GM21526 (cell line): ENCODE measurements around the gene SLC15A3.
A peak's percentile ranks its signal among the peaks of the same experiment; 100 is the strongest.
"Not testable (repeated sequence)": the region's sequence is repeated elsewhere in the genome, so short reads cannot be mapped to it uniquely, and the experiment has no call there.

Experiments used
- ATAC-seq: cut with Tn5 transposase; IDR thresholded peaks from one replicate; pipeline ENCODE4 v1.9.1; 2021; ENCODE audit warnings: moderate library complexity; ENCODE audit not compliant: unreplicated experiment, low FRiP score

SLC15A3 gene

DNA sequence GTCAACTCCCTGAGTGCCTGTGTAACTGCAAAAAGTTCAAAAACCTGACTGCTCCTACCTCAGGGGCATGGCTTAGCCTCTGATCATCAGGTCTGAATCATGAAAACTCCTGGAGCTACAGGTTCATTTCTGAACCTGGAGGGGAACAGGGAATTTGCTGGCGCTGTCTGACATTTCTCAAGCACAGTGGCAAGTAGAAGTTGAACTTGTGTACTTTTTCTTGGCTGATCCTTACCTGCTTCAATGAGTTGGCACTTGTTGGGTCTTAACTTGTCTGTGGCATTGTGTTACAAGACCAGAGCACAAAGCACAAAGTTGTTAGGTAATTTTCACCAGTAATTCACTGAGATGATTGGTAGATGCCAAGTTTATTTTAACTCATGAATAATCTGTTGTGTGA, 34.7 kb downstream of the SLC15A3 start:
- no peak for ATAC-seq

DNA sequence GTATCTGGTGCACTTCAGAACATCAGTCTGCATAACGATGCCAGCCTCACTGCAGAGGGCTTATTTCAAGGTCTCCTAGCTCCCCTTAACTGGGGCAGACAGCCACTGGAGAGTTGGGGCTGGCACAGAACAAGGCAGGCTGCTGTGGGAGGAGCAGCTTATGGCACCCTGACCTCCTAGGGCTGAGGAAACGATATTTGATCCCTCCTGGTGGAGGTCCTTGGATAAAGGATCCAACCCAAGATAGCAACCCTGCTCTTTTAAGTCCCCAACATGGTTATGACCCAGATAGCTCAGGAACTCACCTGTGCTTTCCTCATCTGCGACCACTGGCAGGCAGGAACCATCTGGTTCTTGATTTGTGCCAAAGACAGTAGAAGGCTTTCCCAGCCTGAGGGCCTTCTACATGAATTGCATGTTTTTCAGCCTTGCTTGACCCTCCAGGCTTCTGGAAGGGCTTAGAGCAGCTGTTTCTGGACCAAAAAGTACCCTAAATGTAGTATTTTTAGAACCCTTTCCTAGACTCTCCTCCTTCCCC, 35.2 kb downstream of the SLC15A3 start:
- ATAC-seq, result no peak

DNA sequence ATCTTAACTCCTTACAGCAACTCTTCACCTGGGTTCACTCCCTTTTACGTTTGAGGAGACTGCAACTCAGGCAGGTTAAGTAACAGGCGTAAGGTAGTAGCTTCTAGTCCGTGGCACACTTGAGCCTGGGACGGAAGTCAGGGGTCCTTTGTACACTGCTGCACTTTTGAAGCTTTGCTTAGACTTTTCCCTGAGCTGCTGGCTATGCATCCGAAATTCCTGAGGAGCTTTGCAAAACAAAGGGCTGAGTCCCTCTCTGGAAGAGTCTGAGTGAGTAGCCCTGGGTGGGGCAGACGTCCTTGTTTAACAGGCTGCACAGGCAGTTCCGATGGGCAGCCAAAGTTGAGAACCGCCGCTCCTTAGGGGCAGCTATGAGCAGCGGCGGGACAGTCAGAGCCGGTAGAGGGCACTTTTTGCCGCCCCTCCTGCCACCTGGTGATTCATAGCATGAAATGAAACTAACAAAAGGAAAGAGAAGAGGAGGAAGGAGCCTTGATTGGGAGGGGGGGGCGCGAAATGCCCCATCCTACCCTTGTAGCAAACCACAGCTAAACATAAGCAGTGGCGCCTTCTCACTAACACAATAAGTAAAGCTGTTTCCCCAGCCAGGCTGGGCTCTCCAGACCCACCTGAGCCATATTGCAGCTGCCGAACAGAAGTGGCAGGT, 36.6 kb downstream of the SLC15A3 start:
- peak; percentile 35 for ATAC-seq

DNA sequence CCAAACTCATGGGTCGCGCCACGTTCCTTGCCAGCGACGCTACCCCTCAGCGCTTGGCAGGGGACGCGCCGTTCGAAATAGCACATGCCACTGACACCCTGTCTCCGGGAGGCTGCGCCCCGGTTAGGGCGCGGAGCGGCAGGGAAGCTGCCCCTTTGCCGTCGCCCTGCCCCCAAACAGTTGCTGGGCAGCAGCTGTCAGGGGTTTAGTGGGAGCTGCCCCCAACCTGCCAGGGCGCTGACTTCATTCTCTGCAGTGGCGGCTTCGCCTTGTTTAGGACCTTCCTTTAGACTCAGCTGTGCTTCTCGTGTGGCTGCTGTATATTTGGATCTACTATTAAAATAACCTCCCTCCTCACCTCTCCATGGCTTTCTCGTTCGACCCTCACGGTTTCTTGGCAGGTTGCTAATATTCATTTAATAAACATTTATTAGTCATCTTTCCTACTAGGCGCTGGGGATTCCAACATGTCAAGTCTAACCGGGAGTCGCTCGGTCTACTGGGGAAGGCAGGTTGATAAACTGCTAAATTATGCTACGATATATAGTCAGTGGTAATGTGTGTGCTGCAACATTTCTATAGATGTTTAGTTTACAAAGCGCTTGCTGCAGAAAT, 37.2 kb downstream of the SLC15A3 start:
- no peak for ATAC-seq

DNA sequence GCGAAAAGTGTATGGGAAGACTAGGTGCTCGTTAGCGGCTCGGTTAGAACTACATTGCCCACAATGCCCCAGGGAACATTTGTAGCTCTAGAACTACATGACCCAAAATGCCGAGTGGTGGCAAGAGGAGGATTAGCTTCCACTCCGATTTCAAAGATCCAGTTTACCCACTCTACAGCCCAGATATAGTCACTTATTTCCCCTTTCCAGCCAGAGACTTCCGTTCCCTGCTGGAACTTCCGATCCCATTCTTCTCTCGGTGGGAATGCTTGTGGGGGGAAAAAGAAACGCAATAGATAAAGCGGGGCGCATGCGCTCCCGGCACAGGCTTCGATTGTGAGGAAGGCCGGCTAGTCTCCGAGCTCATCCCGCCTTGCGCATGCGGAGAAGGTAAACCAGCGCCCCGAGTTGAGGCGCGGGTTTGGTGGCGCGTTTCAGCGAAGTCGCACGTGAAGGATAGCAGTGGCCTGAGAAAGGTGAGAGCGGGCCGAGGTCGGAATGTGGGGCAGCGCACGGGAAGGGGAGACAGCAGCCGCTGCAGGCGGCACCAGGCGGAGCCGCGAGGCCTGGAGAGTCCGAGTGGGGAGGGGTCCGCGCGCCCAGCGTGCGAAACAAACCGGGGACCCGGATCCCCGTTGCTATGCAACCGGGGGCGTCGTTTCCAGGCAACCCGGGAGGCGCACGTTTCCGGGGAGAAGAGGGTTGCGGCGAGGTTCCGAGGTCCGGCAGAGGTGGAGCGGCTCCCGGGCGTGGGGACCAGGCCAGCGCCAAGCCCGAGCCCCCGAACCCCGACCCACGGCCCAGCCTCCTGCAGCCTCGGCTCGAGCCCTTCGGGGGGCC, 38.0 kb downstream of the SLC15A3 start, which contains the start of gene TMEM109:
Gene TMEM109 (plus strand): TSS at position 366 of the 840 bp plus-strand sequence. CDS start 5,536 bp downstream, outside the sequence.
- ATAC-seq, result peak; percentile 39

DNA sequence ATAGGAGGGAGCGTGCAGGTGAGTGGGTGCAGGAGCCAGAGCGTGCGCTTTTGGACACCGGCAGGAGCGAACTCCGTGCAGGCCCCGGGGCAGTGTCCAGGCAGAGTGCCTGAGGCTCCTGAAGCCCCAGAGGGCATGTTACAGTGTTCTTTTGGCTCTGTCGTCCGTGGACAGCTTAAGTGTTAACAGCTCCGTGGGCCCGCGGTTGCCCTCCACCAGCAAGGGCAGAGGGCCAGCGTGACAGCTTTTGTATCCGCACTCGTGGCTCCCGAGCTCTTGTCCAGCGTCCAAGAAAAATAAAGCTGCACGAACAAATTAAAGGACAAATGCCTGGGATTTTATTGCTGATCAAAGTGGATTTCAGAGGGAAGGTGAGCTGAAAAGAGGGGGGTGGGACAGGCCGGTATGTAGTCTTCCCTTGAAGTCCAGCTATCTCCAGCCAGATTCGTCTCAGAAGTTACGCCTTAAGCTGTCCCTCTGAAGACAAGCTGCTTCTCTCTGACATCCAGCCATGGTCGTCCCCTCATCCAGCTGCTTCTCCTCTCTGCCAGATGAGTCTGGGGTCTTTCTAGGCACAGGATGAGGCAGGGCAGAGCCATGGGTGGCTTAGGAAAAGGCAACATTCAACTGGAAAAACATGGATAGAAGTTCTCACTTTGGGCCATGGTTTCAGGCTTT, 39.0 kb downstream of the SLC15A3 start:
- no peak for ATAC-seq

DNA sequence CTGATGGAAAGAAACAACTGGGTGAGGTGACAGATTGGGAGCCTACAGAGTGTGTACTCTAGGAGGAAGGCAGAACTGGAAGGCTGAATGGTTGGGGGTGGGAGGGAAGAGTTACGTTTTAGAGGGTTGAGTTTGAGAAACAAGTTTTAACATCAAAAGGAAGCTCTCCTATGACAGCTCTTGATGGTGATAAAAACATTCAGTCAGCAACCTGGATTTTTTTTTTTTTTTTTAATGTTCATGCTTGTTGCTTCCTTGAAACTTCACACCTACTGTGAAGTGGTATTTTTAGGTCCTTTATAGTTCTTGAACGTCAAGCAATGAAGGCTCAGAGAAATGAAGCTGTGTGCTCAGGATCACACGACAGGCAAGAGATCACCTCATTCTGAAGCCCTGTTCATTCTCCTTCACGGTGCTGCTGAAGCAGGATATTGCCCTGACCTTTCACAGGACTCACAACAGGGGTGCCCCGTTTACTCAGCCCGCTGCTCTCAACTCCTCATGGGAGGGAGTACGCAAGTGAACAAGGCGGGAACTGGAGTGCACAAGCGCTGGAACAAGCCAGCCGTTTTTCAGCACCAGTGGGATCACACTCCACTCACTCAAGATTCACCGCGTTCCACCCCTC, 39.6 kb downstream of the SLC15A3 start:
- no peak for ATAC-seq

DNA sequence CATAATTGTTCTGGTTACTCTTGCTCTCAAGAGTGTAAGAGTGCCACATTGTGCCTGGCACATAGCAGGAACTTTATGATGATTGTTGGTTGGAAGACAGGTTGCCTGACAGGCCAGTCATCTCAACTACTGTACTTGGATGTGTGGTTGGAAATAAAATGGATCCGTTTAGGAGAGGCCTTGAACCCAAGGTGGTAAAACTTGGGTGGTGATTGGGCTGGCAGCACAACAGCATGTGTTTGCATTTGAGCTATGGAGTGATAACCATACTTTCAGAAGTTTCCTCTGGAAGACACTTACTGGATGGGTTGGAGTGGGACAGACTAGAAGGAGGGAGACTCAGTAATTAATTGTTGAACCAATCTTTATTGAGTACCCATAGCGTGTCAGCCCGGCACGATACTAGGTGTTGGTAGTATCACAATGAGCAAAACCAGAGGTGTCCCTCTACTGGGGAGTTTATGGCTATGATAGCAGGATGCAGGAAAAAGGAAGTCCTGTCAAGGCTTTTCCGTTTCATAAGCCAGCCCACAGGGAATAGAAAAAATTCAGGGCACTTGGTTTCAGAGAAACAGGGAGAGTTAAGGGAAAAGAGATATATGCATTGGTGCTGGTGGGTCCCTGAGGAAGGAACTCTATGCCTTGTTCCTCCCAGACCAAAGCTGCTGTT, 41.1 kb downstream of the SLC15A3 start:
- ATAC-seq, result no peak

DNA sequence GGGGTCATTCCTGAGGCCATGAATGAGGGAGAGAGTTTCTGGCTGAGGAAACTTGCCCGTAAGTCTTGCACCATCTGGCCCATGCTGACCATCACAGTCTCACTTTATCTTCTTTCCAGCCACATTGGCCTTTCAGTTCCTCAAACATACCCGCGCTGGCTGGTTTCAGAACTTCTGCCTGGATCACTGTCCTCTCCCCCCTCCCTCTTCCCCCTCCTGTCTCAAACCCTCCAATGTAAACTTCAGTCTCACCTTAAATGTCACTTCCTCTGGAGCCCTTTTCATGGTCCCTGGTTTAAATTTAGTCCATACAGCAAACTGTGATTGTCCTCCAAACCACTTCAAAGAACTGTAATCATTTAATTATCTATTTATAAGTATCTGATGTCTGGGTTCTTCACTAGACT, 41.7 kb downstream of the SLC15A3 start:
- ATAC-seq, result peak; percentile 34

DNA sequence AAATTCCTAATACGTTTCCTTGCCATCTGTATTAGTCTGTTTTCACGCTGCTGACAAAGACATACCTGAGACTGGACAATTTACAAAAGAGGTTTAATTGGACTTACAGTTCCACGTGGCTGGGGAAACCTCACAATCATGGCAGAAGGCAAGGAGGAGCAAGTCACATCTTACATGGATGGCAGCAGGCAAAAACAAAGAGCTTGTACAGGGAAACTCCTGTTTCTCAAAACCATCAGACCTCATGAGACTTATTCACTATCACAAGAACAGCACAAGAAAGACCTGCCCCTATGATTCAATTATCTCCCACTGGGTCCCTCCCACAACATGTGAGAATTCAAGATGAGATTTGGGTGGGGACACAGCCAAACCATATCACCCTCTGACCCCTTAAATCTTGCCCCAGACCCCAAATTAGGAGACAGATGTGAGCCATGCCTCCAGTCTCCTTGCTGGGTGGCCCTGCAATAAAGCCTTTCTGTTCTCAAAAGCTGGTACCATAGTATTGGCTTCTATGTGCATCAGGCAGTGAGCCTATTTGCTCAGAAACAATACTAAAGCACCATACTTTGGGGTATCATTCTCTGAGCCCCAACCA, 42.2 kb downstream of the SLC15A3 start:
- not testable (repeated sequence) for ATAC-seq

DNA sequence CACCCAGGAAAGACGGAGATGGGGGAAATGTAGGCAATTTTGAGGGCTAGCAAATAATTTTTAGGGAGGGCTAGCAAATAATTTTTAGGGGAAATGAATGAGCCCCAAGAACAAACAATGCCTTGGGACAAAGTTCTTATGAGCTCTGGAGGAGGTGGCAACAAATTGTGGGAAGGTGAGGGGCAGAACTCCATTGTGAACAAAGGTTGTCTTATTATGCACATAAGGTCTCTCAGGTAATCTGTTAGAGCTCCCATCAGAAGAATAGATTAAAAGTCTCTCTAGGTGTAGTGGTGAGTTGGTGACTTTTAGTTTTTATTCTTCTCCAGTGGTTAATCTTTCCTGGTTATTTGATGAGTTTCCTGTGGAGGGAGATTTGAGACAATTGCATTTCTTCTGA, 43.2 kb downstream of the SLC15A3 start:
- no peak for ATAC-seq

DNA sequence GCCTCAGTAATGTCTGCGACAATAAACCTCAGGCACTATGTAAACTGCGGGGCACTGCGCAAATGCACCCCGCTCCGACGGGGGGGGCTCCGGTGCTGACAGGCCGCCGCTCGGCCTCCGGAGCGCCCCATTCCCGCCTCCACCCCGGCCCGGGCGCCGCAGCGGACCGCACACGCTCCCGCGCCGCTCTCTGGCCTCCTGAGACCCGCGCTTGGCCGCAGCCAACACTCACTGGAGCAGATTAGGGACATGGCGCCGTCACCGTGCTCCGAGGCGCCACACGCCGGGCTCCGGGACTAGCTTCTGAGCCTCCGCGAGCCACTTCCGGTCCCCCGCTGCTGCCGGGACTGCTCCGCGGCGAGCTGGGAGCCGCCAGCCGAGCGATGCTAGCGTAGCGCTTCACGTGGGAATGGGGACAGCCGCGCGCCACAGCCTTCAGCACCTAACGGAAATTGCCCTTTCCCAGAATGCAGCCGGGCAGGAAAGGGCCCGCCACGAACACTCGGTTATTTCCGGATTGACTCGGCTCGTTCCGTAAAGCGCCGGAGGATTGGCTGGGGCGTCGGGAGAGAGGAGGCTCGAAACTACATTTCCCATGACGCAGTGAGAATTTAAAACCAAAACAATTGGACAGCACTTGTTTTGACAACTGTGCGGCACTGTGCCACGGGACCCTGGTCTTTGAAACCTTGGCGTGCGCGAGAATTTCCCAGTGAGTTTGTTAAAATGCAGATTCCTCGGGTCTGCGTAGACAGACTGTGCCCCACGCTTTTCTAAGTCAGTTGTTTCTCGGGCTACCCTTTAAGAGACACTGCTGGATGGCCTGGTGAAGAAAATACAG, 45.6 kb downstream of the SLC15A3 start, which contains the start of gene PRPF19:
Gene PRPF19 (minus strand): TSS at position 454 of the 841 bp plus-strand sequence. CDS start 203 bp downstream, at position 251.
- peak; percentile 78 for ATAC-seq

DNA sequence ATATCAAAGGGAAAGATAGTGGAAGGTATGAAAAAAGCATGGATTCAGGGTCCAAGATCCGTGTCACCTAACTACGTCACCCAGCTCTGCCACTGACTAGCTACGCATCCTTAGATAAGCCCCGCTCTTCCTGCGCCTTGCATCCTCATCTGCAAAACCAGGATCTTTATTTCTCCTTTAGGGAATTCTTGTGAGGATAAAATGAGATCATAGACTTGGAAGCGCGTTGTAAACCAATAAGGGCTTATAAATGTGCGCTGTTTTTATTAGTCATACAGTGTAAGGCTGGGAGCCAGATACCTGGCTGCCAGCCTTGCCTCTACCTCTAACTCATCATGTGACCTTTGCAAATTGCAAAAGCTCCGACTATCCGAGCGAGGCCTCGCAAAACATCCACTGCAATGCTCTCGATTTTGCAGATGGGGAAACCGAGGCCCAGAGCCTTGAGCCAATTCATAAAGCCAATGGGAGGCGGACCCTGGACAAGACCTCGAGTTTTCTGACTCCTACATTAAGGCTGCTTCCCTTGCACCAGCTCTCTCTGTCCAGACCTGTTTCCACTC, 46.3 kb downstream of the SLC15A3 start:
- ATAC-seq, result no peak

DNA sequence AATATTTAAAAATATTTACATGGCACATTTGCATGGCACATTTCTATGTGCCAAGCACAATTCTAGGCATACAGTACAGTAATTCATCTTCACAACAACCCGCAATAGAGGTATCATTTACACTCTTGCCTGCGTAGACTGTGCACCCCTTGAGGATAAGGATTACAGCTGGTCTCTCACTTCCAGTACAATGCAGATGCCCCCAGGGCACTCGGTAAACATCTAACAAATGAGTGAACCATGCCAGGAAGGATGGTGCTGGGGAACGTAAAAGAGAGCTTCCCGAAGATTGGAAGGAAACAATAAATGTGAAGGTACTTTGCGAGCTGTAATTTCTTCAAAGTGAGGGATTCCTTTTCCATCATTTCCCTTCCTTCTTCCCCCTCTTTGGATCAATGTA, 46.9 kb downstream of the SLC15A3 start:
- no peak for ATAC-seq

DNA sequence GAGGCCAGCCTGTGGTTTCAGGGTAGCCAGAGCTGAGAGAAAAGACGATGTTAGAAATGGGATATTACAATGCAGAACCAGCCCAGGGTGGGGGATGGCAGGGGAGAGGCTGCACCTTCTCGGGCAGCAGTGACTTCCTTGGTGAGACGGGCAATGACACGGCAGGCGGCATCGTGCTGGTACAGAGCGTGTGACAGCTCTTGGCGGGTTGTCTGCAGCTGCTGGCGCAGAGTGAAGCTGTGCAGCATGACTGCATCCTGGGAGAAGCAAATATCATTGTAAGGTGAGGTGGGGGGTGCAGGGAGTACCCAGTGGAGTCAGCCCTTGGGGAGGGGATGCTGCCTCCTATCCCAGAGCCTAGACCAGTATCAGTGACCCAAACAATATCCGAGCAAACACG, 49.4 kb downstream of the SLC15A3 start:
- no peak for ATAC-seq

DNA sequence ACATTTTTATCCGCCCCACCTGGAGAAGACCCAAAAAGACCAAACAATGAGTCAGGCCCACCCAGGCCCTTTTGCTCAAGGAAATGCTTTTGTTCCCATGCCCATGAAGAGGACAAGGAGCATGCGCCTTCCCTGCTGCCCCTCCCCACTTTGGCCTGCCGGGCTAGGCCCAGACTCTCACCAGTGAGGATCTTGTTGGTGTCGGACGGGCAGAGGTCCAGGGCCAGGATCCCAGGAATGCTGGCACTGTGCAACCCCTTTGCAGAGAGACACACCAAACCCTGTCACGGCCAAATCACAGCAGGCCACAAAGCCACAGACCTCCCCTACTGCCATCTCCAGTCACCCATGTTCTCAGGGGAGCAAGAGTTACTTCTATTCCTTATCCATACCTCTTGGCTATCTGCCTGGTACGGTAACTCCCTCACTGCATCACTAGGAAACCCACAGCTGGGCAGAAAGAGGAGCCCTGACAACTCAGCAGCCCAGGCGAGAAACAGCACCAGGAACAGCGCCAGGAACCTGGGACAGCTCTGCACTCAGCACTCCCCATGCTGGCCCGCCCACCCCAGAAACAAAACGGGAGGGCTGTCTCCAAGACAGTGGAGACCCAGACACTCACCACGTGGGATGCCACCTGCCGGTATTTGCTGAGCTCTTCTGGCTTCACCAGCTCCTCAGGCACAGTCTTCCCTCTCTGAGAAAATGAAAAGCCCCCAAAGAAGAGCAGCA, 51.1 kb downstream of the SLC15A3 start:
- no peak for ATAC-seq

DNA sequence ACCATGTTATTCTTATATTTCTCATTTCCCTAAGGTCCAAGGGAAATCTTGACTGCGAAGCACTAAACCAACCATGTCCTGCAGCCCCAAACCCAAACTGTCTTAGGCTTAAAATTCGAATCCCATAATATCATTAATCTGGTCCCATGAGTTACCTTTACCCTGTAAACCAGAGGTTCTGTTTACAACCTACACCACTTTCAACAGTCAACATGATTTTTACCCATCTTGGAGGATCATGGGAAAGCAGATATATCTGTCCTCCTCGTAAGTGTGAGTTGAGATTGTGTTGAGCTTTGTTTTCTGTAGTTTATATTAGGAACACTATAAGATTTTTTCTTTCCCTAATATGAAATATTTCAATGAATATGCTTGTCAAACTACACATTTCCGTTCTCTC, 52.0 kb downstream of the SLC15A3 start:
- no peak for ATAC-seq
